SK-N-SH (cell line): ENCODE results near the gene ZC3HAV1L. TPM values are rescaled to one million over a fixed set of nuclear protein-coding genes. Genes with fewer than 3 reads are reported as not detected.
"Not testable (repeated sequence)": the region's sequence is repeated elsewhere in the genome, so short reads cannot be mapped to it uniquely, and the experiment has no call there.

Source experiments
- CTCF ChIA-PET: fragments of 300-600, 350-600 bp; formaldehyde crosslinking; extraction: SDS; loops from one replicate; lab custom pipeline; 2021; lab: Yijun Ruan, JAX
- POLR2A ChIA-PET: fragments of 350-600 bp; sonication (Branson Sonifier 250); formaldehyde crosslinking; extraction: SDS; loops from one replicate; lab custom pipeline; 2020; ENCODE audit warnings: antibody characterized with exemption, inconsistent platforms; lab: Yijun Ruan, JAX
- DNase-seq: peaks from one replicate; pipeline ENCODE4 v3.0.0; 2012
- H2AFZ ChIP-seq: fragments of 200-600 bp; sonication (generic); 2 replicates; pipeline ENCODE4 v1.8.1; 2016; ENCODE audit warnings: antibody characterized with exemption, mild to moderate bottlenecking, low read depth
- H3F3A ChIP-seq: fragments of 200-600 bp; sonication (generic); replicated peaks from 2 replicates; pipeline ENCODE3; 2016; ENCODE audit warnings: antibody characterized with exemption, mild to moderate bottlenecking; ENCODE audit not compliant: insufficient read depth
- H3K27ac ChIP-seq, 2 experiments: fragments of 200-500 bp in 1 of 2; fragments of 200-600 bp in 1 of 2; sonication (Bioruptor generic) in 1 of 2; sonication (generic), shearing (Covaris generic) in 1 of 2; 2 replicates each; pipeline versions ENCODE4 v1.5.1 to v1.6.1; 2014 to 2016; ENCODE audit warnings: low read depth in 2 of 2, inconsistent platforms in 1 of 2, low read length in 1 of 2, mild to moderate bottlenecking in 1 of 2, mixed read lengths in 1 of 2
- H3K27me3 ChIP-seq: fragments of 200-600 bp; sonication (generic), shearing (Covaris generic); 2 replicates; pipeline ENCODE4 v1.6.1; 2016; ENCODE audit warnings: mixed run types; ENCODE audit not compliant: insufficient read depth
- H3K36me3 ChIP-seq, 2 experiments: fragments of 200-500 bp in 1 of 2; fragments of 200-600 bp in 1 of 2; sonication (Bioruptor generic) in 1 of 2; sonication (generic) in 1 of 2; replicated peaks in 1 of 2; 2 replicates each; pipeline versions ENCODE3 to v1.5.1; 2014 to 2016; ENCODE audit warnings: low read length in 1 of 2, mild to moderate bottlenecking in 1 of 2; ENCODE audit not compliant: insufficient read depth in 2 of 2, control insufficient read depth in 1 of 2
- H3K4me1 ChIP-seq, 2 experiments: fragments of 200-500 bp in 1 of 2; fragments of 200-600 bp in 1 of 2; sonication (Bioruptor generic) in 1 of 2; sonication (generic), shearing (Covaris generic) in 1 of 2; 2 replicates each; pipeline versions ENCODE4 v1.5.1 to v1.6.1; 2014 to 2016; ENCODE audit warnings: low read depth in 1 of 2, low read length in 1 of 2, mixed run types in 1 of 2; ENCODE audit not compliant: insufficient read depth in 2 of 2, control insufficient read depth in 1 of 2
- H3K4me2 ChIP-seq: fragments of 200-600 bp; sonication (generic), shearing (Covaris generic); 2 replicates; pipeline ENCODE4 v1.6.1; 2017; ENCODE audit warnings: mixed run types
- H3K4me3 ChIP-seq, 2 experiments: fragments of 200-500 bp in 1 of 2; fragments of 200-600 bp in 1 of 2; sonication (Bioruptor generic) in 1 of 2; sonication (generic), shearing (Covaris generic) in 1 of 2; 2 replicates each; pipeline versions ENCODE4 v1.5.1 to v1.8.1; 2014 to 2016; ENCODE audit warnings: low read depth in 2 of 2, inconsistent platforms in 1 of 2, low read length in 1 of 2, mild to moderate bottlenecking in 1 of 2, mixed read lengths in 1 of 2, moderate library complexity in 1 of 2
- H3K79me2 ChIP-seq: fragments of 200-600 bp; sonication (generic); 2 replicates; pipeline ENCODE4 v1.8.1; 2017; ENCODE audit warnings: mild to moderate bottlenecking; ENCODE audit not compliant: insufficient read depth
- H3K9ac ChIP-seq: fragments of 200-600 bp; sonication (generic); 2 replicates; pipeline ENCODE4 v1.6.1; 2017; ENCODE audit warnings: mixed run types
- H3K9me2 ChIP-seq: fragments of 200-600 bp; sonication (generic); 2 replicates; pipeline ENCODE4 v1.6.1; 2017; ENCODE audit warnings: mixed run types
- H3K9me3 ChIP-seq: fragments of 200-600 bp; sonication (generic); 2 replicates; pipeline ENCODE4 v1.6.1; 2017; ENCODE audit warnings: mixed run types, mild to moderate bottlenecking, moderate library complexity
- H4K20me1 ChIP-seq: fragments of 200-600 bp; sonication (generic); 2 replicates; pipeline ENCODE4 v1.6.1; 2017; ENCODE audit warnings: mild to moderate bottlenecking, mixed run types; ENCODE audit not compliant: insufficient read depth
- CHD2 ChIP-seq: fragments of 150-350 bp; IDR thresholded peaks from 2 replicates; pipeline ENCODE4 v1.6.1; 2018; ENCODE audit warnings: low read length; ENCODE audit not compliant: partially characterized antibody
- CTCF ChIP-seq: fragments of 200-600 bp; sonication (generic); IDR thresholded peaks from 2 replicates; pipeline ENCODE4 v1.6.1; 2017; ENCODE audit warnings: antibody characterized with exemption, mild to moderate bottlenecking, moderate library complexity
- ELF1 ChIP-seq: IDR thresholded peaks from 2 replicates; pipeline ENCODE4 v1.4.0; 2012
- EZH2phosphoT487 ChIP-seq: fragments of 200-600 bp; sonication (generic); IDR thresholded peaks from 2 replicates; pipeline ENCODE4 v1.6.1; 2017; ENCODE audit warnings: low read depth, mixed run types, mild to moderate bottlenecking, antibody characterized with exemption, moderate library complexity, borderline replicate concordance
- FOXM1 ChIP-seq: IDR thresholded peaks from 2 replicates; pipeline ENCODE4 v1.4.0; 2012; ENCODE audit warnings: low read depth, mild to moderate bottlenecking
- GABPA ChIP-seq: IDR thresholded peaks from 2 replicates; pipeline ENCODE4 v1.4.0; 2012; ENCODE audit warnings: low read depth, mild to moderate bottlenecking
- MEF2A ChIP-seq: IDR thresholded peaks from 2 replicates; pipeline ENCODE4 v1.4.0; 2012; ENCODE audit warnings: low read depth, borderline replicate concordance
- NFIC ChIP-seq: IDR thresholded peaks from 2 replicates; pipeline ENCODE4 v1.4.0; 2012; ENCODE audit warnings: borderline replicate concordance
- POLR2AphosphoS5 ChIP-seq: IDR thresholded peaks from 2 replicates; pipeline ENCODE4 v1.6.1; 2012; ENCODE audit warnings: low read depth, low read length
- RAD21 ChIP-seq: IDR thresholded peaks from 2 replicates; pipeline ENCODE4 v1.6.1; 2012; ENCODE audit warnings: mild to moderate bottlenecking, low read length
- REST ChIP-seq: IDR thresholded peaks from 2 replicates; pipeline ENCODE4 v1.6.1; 2012; ENCODE audit warnings: mild to moderate bottlenecking, low read depth, low read length, moderate library complexity
- RFX5 ChIP-seq: IDR thresholded peaks from 2 replicates; pipeline ENCODE4 v1.6.1; 2012; ENCODE audit warnings: mild to moderate bottlenecking, improper control_type of control experiment, low read length
- RXRA ChIP-seq: IDR thresholded peaks from 2 replicates; pipeline ENCODE4 v1.4.0; 2012; ENCODE audit warnings: low read depth, mild to moderate bottlenecking, borderline replicate concordance
- TAF1 ChIP-seq: IDR thresholded peaks from 2 replicates; pipeline ENCODE4 v1.6.1; 2012; ENCODE audit warnings: low read depth, mild to moderate bottlenecking, low read length, moderate library complexity, borderline replicate concordance
- YY1 ChIP-seq: IDR thresholded peaks from 2 replicates; pipeline ENCODE4 v1.4.0; 2012; ENCODE audit warnings: low read depth, mild to moderate bottlenecking
- WGBS: methylation state at CpG from one replicate; pipeline ENCODE4 v1.1.6; 2017; ENCODE audit warnings: low lambda C conversion rate; 5-methylcytosine and 5-hydroxymethylcytosine counted together
- polyA plus RNA-seq, 3 experiments: library from polyadenylated mRNA; depleted of rRNA; stranded (reverse); fragments of >200 nt; gene quantifications; 2 replicates each; pipeline ENCODE4 v1.2.3, GENCODE V29; 2012
- TF ChIP-seq, protein P1 (sequence below): IDR thresholded peaks from 2 replicates; pipeline ENCODE4 v1.4.0; 2012; ENCODE audit warnings: low read depth

The ZC3HAV1L gene
- polyA plus RNA-seq, 1 of the 3 experiments (the other 2 are of a cell fraction), result 9.7 TPM

DNA sequence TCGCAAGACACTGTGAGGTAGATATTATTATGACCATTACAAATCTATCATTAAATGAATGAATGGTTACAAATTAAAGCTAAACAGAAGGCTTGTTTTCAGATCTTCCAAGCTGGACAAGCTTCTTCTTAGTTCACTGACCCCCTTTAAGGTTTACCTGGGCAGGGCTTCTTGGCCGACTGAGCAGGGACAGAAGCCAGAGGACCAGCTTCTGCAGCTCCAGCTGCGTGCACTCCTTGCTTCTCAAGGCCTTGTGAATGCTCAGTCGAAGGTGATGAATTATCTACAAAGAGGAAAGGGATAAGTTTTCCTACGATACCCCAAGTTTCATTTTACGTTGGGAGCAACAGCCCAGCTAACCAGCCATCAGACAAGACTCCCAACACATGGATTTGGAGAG lies 9.3 kb downstream of the ZC3HAV1L start:
- peaks cover 16% of the 10 kb centered on the region for H3F3A ChIP-seq
- no peak for DNase-seq
- no peak overlapping the region for H3K9ac ChIP-seq
- H3K27ac ChIP-seq, result no peak overlapping the region
- POLR2A ChIA-PET, result no interaction called here
- TF ChIP-seq FOXM1, result no peak
- TF ChIP-seq, protein P1, sequence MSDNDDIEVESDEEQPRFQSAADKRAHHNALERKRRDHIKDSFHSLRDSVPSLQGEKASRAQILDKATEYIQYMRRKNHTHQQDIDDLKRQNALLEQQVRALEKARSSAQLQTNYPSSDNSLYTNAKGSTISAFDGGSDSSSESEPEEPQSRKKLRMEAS, result no peak
- no peak for TF ChIP-seq MEF2A
- no peak for TF ChIP-seq REST
- TF ChIP-seq TAF1, result no peak
- no peak for TF ChIP-seq NFIC
- TF ChIP-seq YY1, result no peak
- no peak for TF ChIP-seq ELF1
- TF ChIP-seq RFX5, result no peak
- no peak for TF ChIP-seq CTCF
- TF ChIP-seq RAD21, result no peak
- TF ChIP-seq GABPA, result no peak
- TF ChIP-seq CHD2, result no peak
- no peak for TF ChIP-seq POLR2AphosphoS5
- no peak for TF ChIP-seq EZH2phosphoT487
- TF ChIP-seq RXRA, result no peak
- H3K4me2 ChIP-seq, result no peak overlapping the region
- H3K9me2 ChIP-seq, result no peaks in the 10 kb centered on the region
- H3K79me2 ChIP-seq, result peaks cover 14% of the 10 kb centered on the region; the same call in 1 of the 2 replicates
- H3K9me3 ChIP-seq, result no peaks in the 10 kb centered on the region
- no peak overlapping the region for H2AFZ ChIP-seq
- H4K20me1 ChIP-seq, result no peaks in the 10 kb centered on the region
- 99% methylated on average over 6 of the region's 6 CpGs for WGBS
- H3K27me3 ChIP-seq, result no peaks in the 10 kb centered on the region
- H3K36me3 ChIP-seq, result peaks cover 70 to 87% of the 10 kb centered on the region in 2 experiments
- H3K4me3 ChIP-seq, result no peak overlapping the region
- CTCF ChIA-PET, result interaction anchor here (0.9 to 11.3 kb wide), 7 partner anchors 9 to 140 kb away, joined by 3 to 140 read pairs (median 5); partner anchors contain the start of gene ZC3HAV1L
- H3K4me1 ChIP-seq, result peaks cover 0 to 3% of the 10 kb centered on the region in 2 experiments; a peak in 2 of 4 replicates

DNA sequence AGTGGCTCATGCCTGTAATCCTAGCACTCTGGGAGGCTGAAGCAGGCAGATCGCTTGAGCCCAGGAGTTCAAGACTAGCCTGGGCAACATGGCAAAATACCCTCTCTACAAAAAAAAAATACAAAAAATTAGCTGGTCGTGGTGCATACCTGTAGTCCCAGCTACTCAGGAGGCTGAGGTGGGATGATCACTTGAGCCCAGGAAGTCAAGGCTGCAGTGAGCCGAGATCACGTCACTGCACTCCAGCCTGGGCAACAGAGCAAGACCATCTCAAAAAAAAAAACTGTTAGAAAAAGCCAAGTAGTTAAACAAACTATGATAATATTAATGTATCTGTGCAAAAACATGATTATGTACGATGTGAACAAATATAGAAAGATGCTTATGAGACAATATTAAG lies 10.0 kb downstream of the ZC3HAV1L start:
- H3K79me2 ChIP-seq, H3K9ac ChIP-seq, H4K20me1 ChIP-seq, H3K27me3 ChIP-seq, H3K4me1 ChIP-seq, POLR2A ChIA-PET, H2AFZ ChIP-seq, H3K9me3 ChIP-seq, H3K4me3 ChIP-seq, H3K27ac ChIP-seq, H3K4me2 ChIP-seq, H3K9me2 ChIP-seq, DNase-seq: not testable (repeated sequence)
- CTCF ChIA-PET, result interaction anchor here (0.9 to 11.3 kb wide), 7 partner anchors 9 to 139 kb away, joined by 3 to 140 read pairs (median 5); partner anchors contain the start of gene ZC3HAV1L
- WGBS, result 93% methylated on average over 5 of the region's 5 CpGs
- Histone ChIP-seq H3K36me3 (peaks cover 71 to 84% of the 10 kb centered on the region in 2 experiments), H3F3A (peaks cover 19% of the 10 kb centered on the region)
